Hematopoietic multipotent progenitor cell treated with erythropoietin and hydrocortisone succinate and interleukin-3 and kit ligand, for 8 days (in vitro differentiated cells): ENCODE results near the gene ONECUT3.
"Not testable (repeated sequence)": the region's sequence is repeated elsewhere in the genome, so short reads cannot be mapped to it uniquely, and the experiment has no call there.

Source experiments
- DNase-seq: peaks from one replicate; pipeline ENCODE4 v3.0.0-alpha.2; 2015

Gene ONECUT3

DNA sequence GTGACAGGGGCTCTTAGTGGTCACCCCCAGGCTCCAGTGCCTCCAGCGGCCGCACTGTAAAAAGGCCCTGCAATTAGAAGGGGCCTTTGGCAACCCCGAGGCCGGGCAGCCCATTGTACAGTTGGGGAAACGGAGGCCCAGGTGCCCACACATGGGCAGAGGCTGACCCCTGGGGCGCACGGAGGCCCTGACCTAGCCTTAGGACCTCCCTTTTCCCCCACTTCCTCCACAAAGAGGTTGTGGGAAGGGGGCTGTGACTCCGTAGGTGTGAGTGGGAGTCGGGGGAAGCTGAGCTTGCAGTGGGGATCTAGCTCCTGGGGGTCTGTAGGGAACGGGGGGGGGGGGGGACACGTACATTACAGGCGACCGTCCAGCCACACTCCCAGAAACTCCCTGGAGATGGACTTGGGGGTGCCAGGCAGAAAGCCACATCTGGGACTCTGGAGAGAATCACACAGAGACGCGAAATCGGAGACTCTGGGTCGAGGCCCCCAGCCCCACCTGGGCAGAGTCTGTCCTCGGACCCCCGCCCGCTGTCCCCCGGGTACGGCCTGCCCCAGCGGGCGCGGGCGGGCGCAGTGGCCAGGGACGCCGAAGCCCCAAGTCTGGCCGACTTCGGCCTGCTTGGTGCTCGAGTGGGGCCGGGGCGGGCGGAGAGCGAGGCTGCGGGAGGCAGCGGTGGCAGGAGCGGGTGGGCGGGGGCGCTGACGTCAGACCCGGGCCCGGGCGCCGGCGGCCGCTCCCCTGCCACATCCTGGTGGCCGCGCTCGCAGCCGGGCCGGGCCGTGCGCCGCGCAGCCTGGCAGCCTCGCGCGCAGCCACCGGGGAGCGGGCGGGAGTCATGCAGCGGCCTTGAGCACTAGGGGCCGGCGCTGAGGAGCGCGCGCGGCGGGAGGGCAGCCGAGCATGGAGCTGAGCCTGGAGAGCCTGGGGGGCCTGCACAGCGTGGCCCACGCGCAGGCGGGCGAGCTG, at the start of gene ONECUT3:
ONECUT3 (plus strand) TSS at position 750 of the 972 bp plus-strand sequence; CDS start at position 907, 157 bp downstream.
- DNase-seq: no peak

DNA sequence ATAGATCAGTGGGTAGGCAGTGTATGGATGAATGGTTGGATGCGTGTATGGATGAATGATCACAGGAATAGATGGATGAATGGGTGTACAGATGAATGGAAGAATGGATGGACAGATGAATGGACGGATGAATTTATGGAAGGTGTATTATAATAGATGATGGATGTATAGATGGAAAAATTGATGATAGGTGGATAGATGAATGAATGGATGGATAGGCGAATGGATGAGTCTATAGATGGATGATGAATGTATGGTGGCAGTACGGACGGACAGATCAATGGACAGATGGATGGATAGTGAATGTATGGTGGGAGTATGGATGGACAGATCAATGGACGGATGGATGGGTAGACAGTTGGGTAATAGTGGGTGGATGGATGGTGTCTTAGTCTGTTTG, 49.0 kb upstream of the ONECUT3 start:
- no peak for DNase-seq

DNA sequence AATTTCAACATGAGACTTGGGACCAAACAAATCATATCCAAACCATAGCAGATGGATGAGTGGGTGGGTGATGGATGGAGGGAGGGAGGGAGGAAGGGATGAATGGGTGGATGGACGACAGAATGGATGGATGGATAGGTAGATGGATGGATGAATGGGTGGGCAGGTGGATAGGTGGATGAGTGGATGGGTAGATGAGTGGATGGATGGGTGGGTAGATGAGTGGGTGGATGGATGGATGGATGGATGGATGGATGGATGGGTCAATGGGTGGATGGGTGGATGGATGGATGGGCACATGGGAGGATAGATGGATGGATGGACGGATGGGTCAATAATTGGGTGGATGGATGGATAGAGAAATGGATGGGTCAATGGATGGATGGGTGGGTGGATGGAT, 47.9 kb upstream of the ONECUT3 start:
- no peak for DNase-seq

DNA sequence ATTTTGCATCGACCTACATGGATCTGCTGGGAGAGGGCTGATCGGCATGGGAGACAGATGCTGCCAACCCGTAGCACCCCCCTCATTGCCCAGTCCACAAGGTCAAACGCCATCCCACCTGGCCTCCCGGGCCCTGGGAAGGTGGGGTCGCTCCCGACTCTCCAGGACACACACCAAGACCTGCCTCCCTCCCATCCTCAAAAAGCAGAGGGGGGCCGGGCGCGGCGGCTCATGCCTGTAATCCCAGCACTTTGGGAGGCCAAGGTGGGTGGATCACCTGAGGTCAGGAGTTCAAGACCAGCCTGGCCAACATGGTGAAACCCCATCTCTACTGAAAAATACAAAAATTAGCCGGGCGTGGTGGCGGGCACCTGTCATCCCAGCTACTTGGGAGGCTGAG, 46.7 kb upstream of the ONECUT3 start:
- DNase-seq: not testable (repeated sequence)

DNA sequence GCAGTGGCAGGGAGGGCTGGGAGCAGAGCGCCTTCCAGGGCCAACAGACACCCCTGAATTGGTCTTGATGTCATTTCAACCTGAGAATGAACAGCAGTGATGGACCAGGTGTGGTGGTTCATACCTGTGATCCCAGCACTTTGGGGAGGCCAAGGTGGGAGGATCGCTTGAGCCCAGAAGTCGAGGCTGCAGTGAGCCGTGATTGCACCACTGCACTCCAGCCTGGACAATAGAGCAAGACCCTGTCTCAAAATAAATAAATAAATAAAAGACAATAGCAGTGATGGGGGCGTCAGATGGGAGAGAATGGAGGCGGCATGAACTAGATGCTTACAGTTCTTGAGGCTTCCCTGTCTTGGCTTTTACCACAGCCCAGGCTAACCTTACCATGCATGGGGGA, 46.1 kb upstream of the ONECUT3 start:
- DNase-seq: no peak

DNA sequence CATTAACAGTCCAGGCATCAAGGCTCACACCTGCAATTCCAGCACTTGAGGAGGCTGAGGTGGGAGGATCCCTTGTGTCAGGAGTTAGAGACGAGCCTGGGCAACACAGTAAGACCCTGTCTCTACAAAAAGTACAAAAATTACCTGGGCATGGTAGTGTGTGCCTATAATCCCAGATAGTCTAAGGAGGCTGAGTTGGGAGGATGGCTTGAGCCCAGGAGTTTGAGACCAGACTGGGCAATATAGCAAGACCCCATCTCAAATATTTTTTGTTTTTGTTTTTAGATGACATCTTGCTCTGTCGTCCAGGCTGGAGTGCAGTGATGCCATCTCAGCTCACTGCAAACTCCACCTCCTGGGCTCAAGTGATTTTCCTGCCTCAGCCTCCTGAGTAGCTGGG, 40.1 kb upstream of the ONECUT3 start:
- DNase-seq: no peak

DNA sequence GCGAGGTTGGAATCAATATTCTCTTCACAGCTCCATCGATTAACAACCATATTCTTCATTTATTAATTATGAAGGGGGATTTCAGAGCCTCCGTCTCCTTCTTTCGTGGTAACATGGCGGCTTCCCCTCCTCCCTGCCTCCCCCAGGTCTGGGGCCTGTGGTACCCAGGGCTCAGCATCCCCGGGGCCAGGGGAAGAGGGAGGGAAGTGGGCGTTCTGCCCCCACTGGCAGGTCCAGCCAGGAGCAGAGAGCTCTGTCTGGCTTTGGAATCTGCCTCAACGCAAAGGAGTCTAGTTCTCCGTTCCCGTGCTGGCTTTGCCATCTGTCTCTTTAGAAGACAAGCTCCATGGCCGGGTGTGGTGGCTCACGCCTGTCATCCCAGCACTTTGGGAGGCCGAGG, 37.8 kb upstream of the ONECUT3 start:
- DNase-seq: no peak

DNA sequence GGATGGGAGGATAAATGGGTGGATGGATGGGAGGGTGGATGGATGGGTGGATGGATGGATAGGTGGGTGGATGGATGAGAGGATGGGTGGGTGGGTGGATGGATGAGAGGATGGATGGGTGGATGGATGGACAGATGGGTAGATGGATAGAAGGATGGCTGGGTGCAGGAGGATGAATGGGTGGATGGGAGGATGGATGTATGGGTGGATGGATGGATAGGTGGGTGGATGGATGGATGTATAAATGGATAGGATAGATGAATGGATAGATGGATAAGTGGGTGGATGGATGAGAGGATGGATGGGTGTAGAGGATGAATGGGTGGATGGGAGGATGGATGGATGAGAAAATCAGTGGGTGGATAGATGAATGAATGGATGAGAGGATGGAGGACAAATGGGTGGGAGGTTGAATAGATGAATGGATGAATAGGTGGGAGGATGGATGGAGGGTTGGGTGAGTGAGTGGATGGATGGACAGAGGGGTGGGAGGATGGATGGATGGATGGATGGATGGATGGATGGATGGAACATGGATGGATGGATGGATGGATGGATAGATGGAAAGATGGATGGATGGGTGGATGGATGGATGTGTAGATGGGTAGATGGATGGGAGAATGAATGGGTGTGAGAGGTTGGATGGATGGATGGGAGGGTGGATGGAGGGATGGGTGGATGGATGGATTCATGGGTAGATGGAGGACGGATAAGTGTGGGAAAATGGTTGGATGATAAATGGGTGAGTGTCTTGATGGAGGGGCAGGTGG, 35.9 kb upstream of the ONECUT3 start:
- no peak for DNase-seq

DNA sequence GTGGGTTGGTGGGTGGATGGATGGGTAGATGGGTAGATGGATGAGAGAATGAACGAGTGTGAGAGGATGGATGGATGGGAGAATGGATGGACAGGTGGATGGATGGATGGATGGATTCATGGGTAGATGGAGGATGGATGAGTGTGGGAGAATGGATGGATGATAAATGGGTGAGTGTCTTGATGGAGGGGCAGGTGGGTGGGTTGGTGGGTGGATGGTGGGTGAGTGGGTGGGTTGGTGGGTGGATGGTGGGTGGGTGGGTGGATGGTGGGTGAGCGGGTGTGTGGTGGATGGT, 35.4 kb upstream of the ONECUT3 start:
- no peak for DNase-seq

DNA sequence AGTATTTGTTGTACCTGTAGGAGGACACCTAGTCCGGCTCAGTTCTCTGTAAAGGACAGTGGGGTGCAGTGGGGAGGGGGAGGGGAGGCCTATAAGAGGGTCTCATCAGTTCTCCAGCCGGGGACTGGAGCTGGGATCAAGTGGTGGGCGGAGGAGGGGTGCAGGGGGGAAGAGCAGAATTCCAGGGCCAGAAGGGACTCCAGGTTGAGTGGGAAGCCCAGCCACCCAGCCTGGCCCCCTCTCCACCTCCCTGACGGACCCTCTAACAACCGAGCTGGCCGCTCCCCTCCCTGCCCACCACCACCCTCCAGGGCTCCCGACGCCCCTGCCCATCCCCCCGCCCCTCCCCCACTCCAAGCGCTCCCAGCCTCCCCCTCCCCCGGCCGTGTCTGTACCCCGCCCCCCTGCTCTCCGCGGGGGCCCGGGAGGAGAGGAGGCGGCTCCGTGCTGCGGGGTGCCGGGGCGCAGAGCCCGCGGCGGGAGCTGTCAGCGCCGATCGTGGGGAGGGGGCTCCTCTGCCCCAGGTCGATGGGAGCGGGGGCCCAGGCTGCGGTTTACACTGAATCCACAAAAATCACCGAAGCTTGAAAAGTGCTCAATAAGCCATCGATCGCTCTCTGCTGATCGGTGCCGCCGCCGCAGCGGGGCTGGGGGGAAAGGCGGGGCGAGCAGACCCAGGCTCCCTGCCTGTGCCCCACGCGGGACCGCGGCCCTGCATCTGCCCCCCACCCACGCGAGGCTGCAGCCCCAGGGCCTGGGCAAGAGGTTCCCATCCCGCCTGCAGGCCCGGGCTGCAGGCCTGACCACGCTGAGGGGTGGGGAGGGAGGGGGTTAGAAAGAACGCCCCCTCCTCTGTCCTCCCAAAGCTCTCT, 34.6 kb upstream of the ONECUT3 start:
- DNase-seq: no peak

DNA sequence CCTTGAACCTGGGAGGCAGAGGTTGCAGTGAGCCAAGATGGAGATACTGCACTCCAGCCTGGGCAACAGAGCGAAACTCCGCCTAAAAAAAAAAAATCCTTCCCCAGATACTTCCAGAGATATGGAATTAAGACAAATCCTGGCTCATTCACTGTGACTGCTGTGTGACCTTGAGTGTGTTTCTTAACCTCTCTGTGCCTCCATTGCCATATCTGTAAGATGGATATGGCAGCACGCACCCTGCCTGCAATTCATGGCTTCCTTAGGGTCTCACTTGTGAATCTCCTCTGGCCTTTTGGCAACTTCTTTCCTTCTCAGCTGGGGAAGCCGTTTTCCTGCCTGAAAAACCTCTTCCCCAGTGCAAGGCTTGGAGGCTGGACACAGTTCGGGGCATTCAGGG, 33.8 kb upstream of the ONECUT3 start:
- no peak for DNase-seq

DNA sequence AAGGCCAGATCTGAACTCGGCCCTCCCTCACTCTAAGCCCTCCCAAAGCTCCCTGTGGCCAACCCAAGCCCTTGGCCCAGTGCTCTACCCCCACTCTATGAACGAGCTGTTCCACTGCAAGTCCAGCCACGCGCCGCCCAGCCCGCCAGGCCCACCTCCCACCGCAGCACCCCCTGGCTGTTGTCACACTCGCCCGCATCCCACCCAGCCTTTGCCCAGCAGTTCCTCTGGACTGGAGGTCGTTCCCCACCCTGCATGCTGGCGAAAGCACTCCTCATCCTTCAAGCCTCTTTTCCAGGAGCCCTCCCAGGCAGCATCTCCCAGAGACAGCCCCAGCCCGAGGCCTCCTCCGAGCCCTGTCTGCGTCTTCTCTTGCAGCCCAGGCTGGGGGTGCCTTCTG, 33.1 kb upstream of the ONECUT3 start:
- no peak for DNase-seq

DNA sequence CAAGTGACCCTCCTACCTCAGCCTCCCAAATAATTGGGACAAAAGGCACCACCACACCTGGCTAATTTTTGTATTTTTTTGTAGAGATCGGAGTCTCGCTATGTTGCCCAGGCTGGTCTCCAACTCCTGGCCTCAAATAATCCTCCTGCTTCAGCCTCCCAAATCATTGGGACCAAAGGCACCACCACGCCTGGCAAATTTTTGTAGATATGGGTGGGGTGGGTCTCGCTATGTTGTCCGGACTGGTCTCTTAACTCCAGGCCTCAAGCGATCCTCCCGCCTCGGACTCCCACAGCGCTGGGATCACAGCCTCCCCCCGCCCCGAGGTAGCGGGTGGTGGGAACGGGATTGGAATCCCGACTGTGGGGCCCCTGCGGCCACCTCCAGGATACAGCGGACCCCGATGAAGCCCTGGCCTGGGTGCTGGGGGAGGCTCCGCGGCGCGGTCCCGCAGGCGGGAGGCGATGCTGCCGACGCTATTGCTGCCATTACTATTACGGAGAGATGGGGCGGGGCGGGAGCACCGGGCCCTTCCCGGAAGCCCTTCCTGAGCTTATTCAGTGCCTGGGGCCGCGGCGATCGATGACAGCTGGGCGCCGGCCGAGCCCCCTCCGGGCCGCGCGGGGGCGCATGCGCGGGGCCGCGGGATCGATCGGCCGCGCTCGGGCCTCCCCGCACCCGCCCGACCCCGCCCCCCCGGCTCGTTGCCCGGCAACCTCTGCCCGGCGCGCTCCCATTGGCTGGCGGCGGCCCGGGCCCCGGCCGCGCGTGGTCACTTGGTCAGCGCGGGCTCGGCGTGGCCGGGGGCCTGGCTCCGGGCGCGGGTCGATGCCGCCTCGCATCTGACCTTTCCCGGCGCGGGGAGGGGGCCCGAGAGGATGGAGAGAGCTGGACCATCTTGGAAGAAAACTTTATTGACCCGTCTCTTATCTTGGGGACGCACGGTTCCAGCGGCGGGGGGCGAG, 27.9 kb upstream of the ONECUT3 start:
- no peak for DNase-seq

DNA sequence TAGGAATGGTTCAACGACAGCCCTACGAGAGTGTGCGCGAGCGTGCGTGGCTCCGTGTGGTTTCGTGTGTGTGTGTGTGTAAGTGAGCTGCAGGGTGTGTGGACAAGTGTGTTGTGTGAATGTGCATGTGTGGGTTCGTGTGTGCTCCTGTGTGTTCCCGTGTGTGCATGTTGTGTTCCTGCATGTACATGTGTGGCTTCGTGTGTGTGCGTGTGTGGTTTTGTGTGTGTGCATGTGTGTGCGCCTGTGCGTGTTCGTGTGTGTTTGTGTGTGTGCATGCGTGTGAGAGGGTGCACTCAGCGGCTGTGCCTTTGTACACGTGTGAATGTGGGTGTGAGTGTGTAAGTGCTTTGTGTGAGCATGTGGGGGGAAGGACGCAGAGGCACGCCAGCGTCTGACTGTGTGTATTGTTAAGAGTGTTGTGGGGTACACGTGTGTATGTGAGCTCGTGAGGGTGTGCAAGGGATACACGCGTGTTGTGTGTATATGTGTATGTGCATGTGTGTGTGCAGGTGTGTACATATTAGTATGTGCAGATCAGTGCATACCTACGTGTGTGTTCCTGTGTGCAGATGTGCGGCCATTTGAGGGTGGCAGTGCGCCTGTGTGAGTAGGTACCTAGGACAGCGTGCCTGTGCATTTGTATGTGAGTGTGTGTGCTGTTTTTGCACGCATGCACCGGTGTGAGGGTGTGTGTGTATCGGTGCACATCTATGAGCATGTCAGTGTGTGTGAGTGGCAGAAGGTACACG, 24.3 kb upstream of the ONECUT3 start:
- no peak for DNase-seq

DNA sequence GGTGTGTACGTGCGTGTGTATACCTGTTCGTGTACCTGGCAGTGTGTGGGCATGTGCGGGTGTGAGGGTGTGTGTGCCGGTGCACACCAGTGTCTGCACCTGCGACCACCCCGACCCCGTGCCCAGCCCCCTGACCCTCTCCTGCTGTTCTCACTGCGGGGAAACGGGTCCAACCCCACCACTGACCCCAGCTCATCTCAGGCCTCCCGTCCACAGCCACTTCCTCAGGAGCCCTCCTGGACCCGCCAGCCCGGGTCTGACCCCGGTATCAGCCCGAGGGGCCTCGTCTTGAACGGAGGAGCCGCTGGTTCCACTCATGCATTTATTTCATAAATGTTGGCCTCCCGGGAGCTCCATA, 23.8 kb upstream of the ONECUT3 start:
- no peak for DNase-seq

DNA sequence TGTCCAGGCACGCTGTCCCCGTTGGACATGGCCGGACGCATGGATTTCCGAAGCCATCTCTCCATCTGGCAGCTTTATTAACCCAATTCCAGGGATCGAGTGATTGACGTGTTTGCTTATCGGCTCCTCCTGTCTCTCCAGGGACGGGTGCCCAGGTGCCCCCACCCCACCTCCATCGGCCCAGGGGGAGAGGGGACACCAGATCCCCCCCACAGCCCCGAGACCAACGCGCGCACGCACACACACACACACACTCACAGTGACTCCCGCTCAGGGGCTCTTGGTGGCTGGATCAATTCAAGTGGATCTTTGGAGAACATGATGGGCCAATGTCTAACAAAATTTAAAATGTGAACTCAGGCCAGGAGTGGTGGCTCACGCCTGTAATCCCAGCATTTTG, 23.1 kb upstream of the ONECUT3 start:
- DNase-seq: no peak

DNA sequence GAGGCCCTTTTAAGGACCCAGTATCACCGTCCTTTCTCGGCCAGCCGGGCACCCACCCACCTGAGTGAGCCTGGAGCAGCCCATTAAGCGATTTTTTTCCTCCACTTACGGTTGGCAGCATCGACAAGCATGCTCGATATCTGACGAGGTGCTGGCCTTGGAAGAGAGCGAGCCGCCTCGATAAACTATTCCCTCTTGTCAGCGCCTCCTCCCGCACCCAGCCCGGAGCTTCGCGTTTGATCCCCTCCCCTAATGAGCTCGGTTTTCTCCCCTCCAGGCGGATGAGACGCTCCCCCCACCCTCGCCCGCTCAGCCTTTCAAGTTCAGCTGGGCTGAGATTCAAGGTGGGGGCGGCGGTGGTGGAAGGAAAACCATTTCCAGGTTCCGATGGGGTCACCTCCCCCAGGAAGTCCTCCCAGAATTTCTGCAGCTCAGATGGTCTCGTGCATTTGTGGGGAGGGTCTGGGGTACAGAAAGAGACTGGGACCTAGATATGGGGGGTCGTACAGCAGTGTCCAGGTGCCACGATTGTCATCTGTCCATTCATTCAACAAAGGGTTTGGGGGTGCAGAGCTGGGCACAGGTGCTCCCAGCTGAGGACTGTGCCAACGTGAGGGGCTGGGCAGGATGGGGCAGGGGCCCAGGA, 18.9 kb upstream of the ONECUT3 start:
- no peak for DNase-seq

DNA sequence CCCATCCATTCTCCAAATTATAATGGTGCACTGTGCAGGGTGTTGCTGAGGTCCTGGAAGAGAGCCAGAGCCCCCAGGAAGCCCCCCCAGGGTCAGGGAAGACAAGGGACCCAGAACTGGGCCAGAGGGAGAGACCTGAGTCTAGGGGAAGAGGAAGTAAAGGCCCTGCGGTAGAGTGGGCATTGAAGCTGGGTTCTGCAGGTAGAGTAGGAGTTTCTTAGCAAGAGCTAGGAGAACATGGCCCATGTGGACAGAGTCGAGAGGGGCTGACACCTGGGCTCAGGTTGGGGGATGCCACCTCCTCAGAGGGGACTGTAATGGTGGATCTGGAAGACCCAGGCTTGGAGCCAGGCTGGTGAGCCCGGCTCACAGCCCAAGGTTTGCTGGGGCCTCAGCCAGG, 17.0 kb upstream of the ONECUT3 start:
- no peak for DNase-seq

DNA sequence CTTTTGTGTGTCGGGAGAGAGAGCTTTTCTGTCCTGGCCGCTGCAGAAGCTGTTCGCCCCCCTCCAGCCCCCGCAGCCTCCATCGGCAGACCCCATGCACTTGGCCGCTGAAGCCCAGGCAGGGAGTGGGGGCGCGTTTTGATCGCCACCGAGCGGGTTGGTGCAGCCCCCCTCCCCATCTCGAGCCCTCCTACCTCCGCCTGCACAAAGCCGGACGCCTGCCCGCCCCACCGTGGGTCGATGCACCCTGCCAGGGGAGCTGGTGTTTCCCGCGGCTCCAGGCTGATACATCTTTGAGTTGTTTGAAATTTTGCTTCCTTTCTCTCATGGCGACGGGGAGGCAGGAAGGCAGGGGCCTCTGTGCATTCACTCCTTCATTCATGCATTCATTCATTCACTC, 16.4 kb upstream of the ONECUT3 start:
- no peak for DNase-seq

DNA sequence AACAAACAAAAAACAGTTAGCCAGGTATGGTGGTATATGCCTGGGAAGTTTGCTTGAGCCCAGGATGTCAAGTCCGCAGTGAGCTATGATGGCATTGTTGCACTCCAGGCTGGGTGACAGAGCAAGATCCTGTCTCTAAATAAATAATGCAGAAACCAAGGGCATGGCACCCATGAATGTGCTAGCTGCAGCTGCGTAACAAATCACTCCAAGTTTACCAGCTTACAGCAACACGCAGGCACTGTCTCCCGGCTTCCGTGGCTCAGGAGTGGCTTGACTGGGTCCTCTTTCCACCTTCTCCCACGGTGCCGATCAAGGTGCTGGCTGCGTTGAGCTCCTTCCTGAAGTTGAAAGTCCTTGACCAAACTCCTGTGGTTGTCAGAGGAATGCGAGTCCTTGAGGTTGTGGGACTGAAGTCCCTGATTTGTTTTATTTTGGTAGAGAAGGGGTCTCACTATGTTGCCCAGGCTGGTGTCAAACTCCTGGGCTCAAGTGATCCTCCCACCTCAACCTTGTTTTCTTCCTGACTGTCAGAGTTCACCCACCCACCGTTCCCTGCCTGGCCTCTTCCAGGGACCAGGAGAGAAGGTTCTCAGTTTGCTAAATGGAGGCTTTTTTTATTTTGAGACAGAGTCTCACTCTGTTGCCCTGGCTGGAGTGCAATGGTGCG, 13.2 kb upstream of the ONECUT3 start:
- no peak for DNase-seq
